A549 (cell line): ENCODE data around the gene LCN12. TPM values are rescaled to one million over a fixed set of nuclear protein-coding genes. Genes with fewer than 3 reads are reported as not detected.

ENCODE experiments used
- ATAC-seq, 2 experiments: fragments of 200-7000 bp in 1 of 2; fragments of >200 bp in 1 of 2; cut with Nextera tagmentation in 1 of 2; cut with Tn5 transposase in 1 of 2; 3 replicates each; pipeline versions ENCODE4 v1.8.0 to v1.9.1; 2018 to 2020; ENCODE audit warnings: mild to moderate bottlenecking in 1 of 2, moderate library complexity in 1 of 2
- CTCF ChIA-PET: fragments of 300-600 bp; sonication (Branson Sonifier 250); formaldehyde crosslinking; extraction: SDS; loops from one replicate; lab custom pipeline; 2021; ENCODE audit warnings: antibody characterized with exemption, inconsistent platforms; lab: Yijun Ruan, JAX
- POLR2A ChIA-PET: fragments of 350-600 bp; formaldehyde crosslinking; extraction: SDS; loops from one replicate; lab custom pipeline; 2021; ENCODE audit warnings: antibody characterized with exemption, inconsistent platforms; lab: Yijun Ruan, JAX
- DNase-seq, 2 experiments: peaks; one replicate each; pipeline versions ENCODE4 v3.0.0 to v3.0.0-alpha.2; 2011 to 2016; ENCODE audit warnings: low read depth in 1 of 2, low spot score in 1 of 2
- FAIRE-seq: peaks from 2 replicates; lab custom pipeline; 2011; peaks lifted over from hg19 to GRCh38; lab: Jason Lieb, UNC
- H3K27ac ChIP-seq, 2 experiments: fragments of >200 bp; sonication (Bioruptor Twin); formaldehyde crosslinking; 3 replicates each; pipeline ENCODE4 v1.5.1; 2016 to 2017
- H3K4me1 ChIP-seq: fragments of >200 bp; sonication (Bioruptor Twin); formaldehyde crosslinking; 3 replicates; pipeline ENCODE4 v1.6.1; 2016
- H3K4me2 ChIP-seq: fragments of >200 bp; sonication (Bioruptor Twin); formaldehyde crosslinking; 3 replicates; pipeline ENCODE4 v1.6.1; 2016
- H3K4me3 ChIP-seq: fragments of >200 bp; sonication (Bioruptor Twin); formaldehyde crosslinking; 3 replicates; pipeline ENCODE4 v1.5.1; 2016
- H3K9me3 ChIP-seq: fragments of >200 bp; sonication (Bioruptor Twin); formaldehyde crosslinking; 3 replicates; pipeline ENCODE4 v1.6.1; 2016
- CBX2 ChIP-seq: fragments of 200-600 bp; sonication (generic); IDR thresholded peaks from 2 replicates; pipeline ENCODE4 v1.6.1; 2016; ENCODE audit warnings: low read depth, mild to moderate bottlenecking, borderline replicate concordance
- CBX8 ChIP-seq: fragments of 200-600 bp; sonication (generic); IDR thresholded peaks from 2 replicates; pipeline ENCODE4 v1.6.1; 2016
- CEBPB ChIP-seq, 2 experiments: fragments of >200 bp in 1 of 2; sonication (Bioruptor Twin) in 1 of 2; formaldehyde crosslinking in 1 of 2; IDR thresholded peaks; 2 replicates each; pipeline ENCODE4 v1.6.1; 2012 to 2016
- CHD2 ChIP-seq: fragments of 150-350 bp; IDR thresholded peaks from 2 replicates; pipeline ENCODE4 v1.6.1; 2014; ENCODE audit warnings: low read length; ENCODE audit not compliant: partially characterized antibody
- ESRRA ChIP-seq: fragments of 150-350 bp; IDR thresholded peaks from 2 replicates; pipeline ENCODE4 v1.6.1; 2014; ENCODE audit warnings: mild to moderate bottlenecking, low read length, borderline replicate concordance
- FOSL2 ChIP-seq, 2 experiments: fragments of 450-650 bp in 1 of 2; fragments of >200 bp in 1 of 2; sonication (Bioruptor Twin) in 1 of 2; formaldehyde crosslinking; IDR thresholded peaks; 2 replicates each; pipeline versions ENCODE4 v1.5.0 to v1.6.1; 2016 to 2020; ENCODE audit warnings: mild to moderate bottlenecking in 1 of 2, moderate library complexity in 1 of 2
- GATA3 ChIP-seq: IDR thresholded peaks from 2 replicates; pipeline ENCODE4 v1.6.1; 2012; ENCODE audit warnings: borderline replicate concordance
- HDAC2 ChIP-seq: fragments of 200-600 bp; sonication (generic); IDR thresholded peaks from 2 replicates; pipeline ENCODE4 v1.6.1; 2016
- HOXA7 ChIP-seq: fragments of 250-450 bp; sonication (Bioruptor Pico); IDR thresholded peaks from 2 replicates; pipeline ENCODE4 v1.5.0; 2020; ENCODE audit warnings: mild to moderate bottlenecking, moderate library complexity
- JUN ChIP-seq, 2 experiments: fragments of >200 bp; sonication (Bioruptor Twin); formaldehyde crosslinking; IDR thresholded peaks; 2 replicates in 1 of 2; 3 replicates in 1 of 2; pipeline ENCODE4 v1.6.1; 2016 to 2017
- JUNB ChIP-seq: fragments of >200 bp; sonication (Bioruptor Twin); formaldehyde crosslinking; IDR thresholded peaks from 2 replicates; pipeline ENCODE4 v1.6.1; 2016
- KDM5A ChIP-seq: fragments of 200-600 bp; sonication (generic); IDR thresholded peaks from 2 replicates; pipeline ENCODE4 v1.6.1; 2016; ENCODE audit warnings: antibody characterized with exemption, mild to moderate bottlenecking
- MAZ ChIP-seq: fragments of 150-350 bp; IDR thresholded peaks from 2 replicates; pipeline ENCODE4 v1.6.1; 2014; ENCODE audit warnings: antibody characterized with exemption, low read depth, low read length, borderline replicate concordance
- NR3C1 ChIP-seq: fragments of >200 bp; sonication (Bioruptor Twin); formaldehyde crosslinking; IDR thresholded peaks from 3 replicates; pipeline ENCODE4 v1.6.1; 2017
- PHF8 ChIP-seq: fragments of 200-600 bp; sonication (generic); IDR thresholded peaks from 2 replicates; pipeline ENCODE4 v1.6.1; 2016; ENCODE audit warnings: low read depth, mild to moderate bottlenecking, antibody characterized with exemption, moderate library complexity, borderline replicate concordance
- POLR2AphosphoS2 ChIP-seq: conservative IDR thresholded peaks from 2 replicates; pipeline ENCODE4 v1.6.1; 2012; ENCODE audit warnings: low read length, improper control_type of control experiment, inconsistent platforms
- RAD21 ChIP-seq, 2 experiments: fragments of >200 bp in 1 of 2; sonication (Bioruptor Twin) in 1 of 2; formaldehyde crosslinking in 1 of 2; IDR thresholded peaks in 1 of 2; conservative IDR thresholded peaks in 1 of 2; 2 replicates in 1 of 2; 3 replicates in 1 of 2; pipeline ENCODE4 v1.6.1; 2012 to 2018; ENCODE audit warnings: inconsistent platforms in 1 of 2
- RCOR1 ChIP-seq: fragments of 150-350 bp; IDR thresholded peaks from 2 replicates; pipeline ENCODE4 v1.6.1; 2014; ENCODE audit warnings: antibody characterized with exemption, low read length, low read depth
- RFX5 ChIP-seq: fragments of 450-650 bp; IDR thresholded peaks from 2 replicates; pipeline ENCODE4 v1.7.1; 2014; ENCODE audit warnings: antibody characterized with exemption, mild to moderate bottlenecking, moderate library complexity
- RNF2 ChIP-seq: fragments of 200-600 bp; sonication (generic); IDR thresholded peaks from 2 replicates; pipeline ENCODE4 v1.6.1; 2016; ENCODE audit warnings: low read depth, mild to moderate bottlenecking, antibody characterized with exemption, moderate library complexity, borderline replicate concordance
- SMC3 ChIP-seq: fragments of >200 bp; sonication (Bioruptor Twin); formaldehyde crosslinking; IDR thresholded peaks from 3 replicates; pipeline ENCODE4 v1.6.1; 2018; ENCODE audit warnings: inconsistent platforms
- ZNF302 ChIP-seq: fragments of 250-450 bp; sonication (Bioruptor Pico); IDR thresholded peaks from 2 replicates; pipeline ENCODE4 v1.9.0; 2021; ENCODE audit warnings: inconsistent platforms, mild to moderate bottlenecking, moderate library complexity
- ZSCAN20 ChIP-seq: fragments of 250-450 bp; sonication (Bioruptor Pico); IDR thresholded peaks from 2 replicates; pipeline ENCODE4 v1.8.0; 2022; ENCODE audit warnings: mild to moderate bottlenecking, moderate library complexity
- WGBS: methylation state at CpG from one replicate; pipeline ENCODE4 v1.1.6; 2017; ENCODE audit errors: missing lambda C conversion rate; 5-methylcytosine and 5-hydroxymethylcytosine counted together
- polyA plus RNA-seq, 4 experiments: library from polyadenylated mRNA; depleted of rRNA in 3 of 4; stranded (reverse); fragments of >200 nt; fragmentation: RNase III in 1 of 4; extraction: RNeasy Plus Mini Kit Qiagen cat#74134 plus additional on column Dnase treatment in 1 of 4; gene quantifications; 2 replicates in 3 of 4; 3 replicates in 1 of 4; pipeline ENCODE4 v1.2.3, GENCODE V29; 2011 to 2017
- TF ChIP-seq, protein P1 (sequence below): fragments of >200 bp; sonication (Bioruptor Twin); formaldehyde crosslinking; IDR thresholded peaks from 2 replicates; pipeline ENCODE4 v1.6.1; 2016
- TF ChIP-seq, protein P2 (sequence below): fragments of >200 bp; sonication (Bioruptor Twin); formaldehyde crosslinking; IDR thresholded peaks from 3 replicates; pipeline ENCODE4 v1.6.1; 2016
- TF ChIP-seq, protein P3 (sequence below): fragments of 150-350 bp; IDR thresholded peaks from 2 replicates; pipeline ENCODE4 v1.6.1; 2014; ENCODE audit warnings: low read depth, mild to moderate bottlenecking, low read length
- TF ChIP-seq, protein P4 (sequence below): IDR thresholded peaks from 2 replicates; pipeline ENCODE4 v1.6.1; 2012
- TF ChIP-seq, protein P5 (sequence below): fragments of 250-450 bp; sonication (Bioruptor Pico); IDR thresholded peaks from 2 replicates; pipeline ENCODE4 v1.5.0; 2021; ENCODE audit warnings: mild to moderate bottlenecking, moderate library complexity, borderline replicate concordance

LCN12 gene
- polyA plus RNA-seq, 2 of the 4 experiments (the other 2 are of a cell fraction) = 0.74 to 3.0 TPM

DNA sequence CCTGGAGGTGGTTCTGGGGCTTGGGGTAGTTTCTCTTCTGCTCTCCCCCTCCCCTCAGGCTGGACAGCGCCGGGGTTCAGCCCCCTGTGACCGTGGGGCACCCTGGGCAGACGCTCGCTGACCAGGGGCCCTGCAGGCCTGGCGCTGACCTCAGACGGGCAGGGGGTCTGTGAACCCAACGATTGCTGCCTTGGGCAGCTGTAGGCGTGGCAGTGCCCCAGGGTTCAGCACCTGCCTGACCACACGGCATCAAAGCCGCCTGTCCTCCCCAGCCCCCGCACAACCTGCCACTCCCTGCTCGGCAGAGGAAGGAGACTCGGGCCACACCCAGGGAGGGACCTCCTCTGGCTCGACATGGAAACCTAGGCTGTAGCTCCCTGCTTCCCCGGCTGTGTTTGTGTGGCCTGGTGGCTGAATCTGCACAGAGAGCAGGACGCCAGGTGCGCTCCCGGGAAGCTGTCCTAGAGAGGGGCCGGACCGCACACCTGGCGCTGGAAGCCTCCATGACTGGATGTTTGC, 12.2 kb downstream of the LCN12 start:
- H3K4me1 ChIP-seq = peaks cover 15% of the 10 kb centered on the region; the same call in 2 of the 3 replicates
- no peaks in the 10 kb centered on the region for H3K9me3 ChIP-seq
- 64% methylated on average over 16 of the region's 22 CpGs for WGBS
- DNase-seq (no peak), FAIRE-seq (no peak), ATAC-seq (peak in 1 of 2 experiments; percentile 35; a peak in 3 of 6 replicates)
- peak overlapping the region; percentile 40 for H3K4me2 ChIP-seq
- ChIA-PET POLR2A (no interaction called here), CTCF (interaction anchor here (0.7 to 1.4 kb wide), 7 partner anchors 9 to 176 kb away, joined by 3 to 9 read pairs (median 3); partner anchors contain the start of gene PAXX)
- peak overlapping the region; percentile 9 to 75; a peak in 4 of 6 replicates for H3K27ac ChIP-seq
- TF ChIP-seq HOXA7 (CRISPR knock-in tag) (no peak), JUN (IDR thresholded peaks at IDR 0.05) (no peak), CBX8 (no peak), ESRRA (no peak), JUNB (no peak), ZSCAN20 (CRISPR knock-in tag) (no peak), HDAC2 (no peak), FOSL2 (IDR thresholded peaks at IDR 0.05) (no peak), FOSL2 (CRISPR knock-in tag; IDR thresholded peaks at IDR 0.05) (no peak), MAZ (no peak), PHF8 (no peak)
- TF ChIP-seq, protein P1, sequence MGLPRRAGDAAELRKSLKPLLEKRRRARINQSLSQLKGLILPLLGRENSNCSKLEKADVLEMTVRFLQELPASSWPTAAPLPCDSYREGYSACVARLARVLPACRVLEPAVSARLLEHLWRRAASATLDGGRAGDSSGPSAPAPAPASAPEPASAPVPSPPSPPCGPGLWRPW = no peak
- TF ChIP-seq, protein P2, sequence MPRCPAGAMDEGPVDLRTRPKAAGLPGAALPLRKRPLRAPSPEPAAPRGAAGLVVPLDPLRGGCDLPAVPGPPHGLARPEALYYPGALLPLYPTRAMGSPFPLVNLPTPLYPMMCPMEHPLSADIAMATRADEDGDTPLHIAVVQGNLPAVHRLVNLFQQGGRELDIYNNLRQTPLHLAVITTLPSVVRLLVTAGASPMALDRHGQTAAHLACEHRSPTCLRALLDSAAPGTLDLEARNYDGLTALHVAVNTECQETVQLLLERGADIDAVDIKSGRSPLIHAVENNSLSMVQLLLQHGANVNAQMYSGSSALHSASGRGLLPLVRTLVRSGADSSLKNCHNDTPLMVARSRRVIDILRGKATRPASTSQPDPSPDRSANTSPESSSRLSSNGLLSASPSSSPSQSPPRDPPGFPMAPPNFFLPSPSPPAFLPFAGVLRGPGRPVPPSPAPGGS = no peak
- TF ChIP-seq, protein P3, sequence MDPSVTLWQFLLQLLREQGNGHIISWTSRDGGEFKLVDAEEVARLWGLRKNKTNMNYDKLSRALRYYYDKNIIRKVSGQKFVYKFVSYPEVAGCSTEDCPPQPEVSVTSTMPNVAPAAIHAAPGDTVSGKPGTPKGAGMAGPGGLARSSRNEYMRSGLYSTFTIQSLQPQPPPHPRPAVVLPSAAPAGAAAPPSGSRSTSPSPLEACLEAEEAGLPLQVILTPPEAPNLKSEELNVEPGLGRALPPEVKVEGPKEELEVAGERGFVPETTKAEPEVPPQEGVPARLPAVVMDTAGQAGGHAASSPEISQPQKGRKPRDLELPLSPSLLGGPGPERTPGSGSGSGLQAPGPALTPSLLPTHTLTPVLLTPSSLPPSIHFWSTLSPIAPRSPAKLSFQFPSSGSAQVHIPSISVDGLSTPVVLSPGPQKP = no peak
- TF ChIP-seq, protein P4, sequence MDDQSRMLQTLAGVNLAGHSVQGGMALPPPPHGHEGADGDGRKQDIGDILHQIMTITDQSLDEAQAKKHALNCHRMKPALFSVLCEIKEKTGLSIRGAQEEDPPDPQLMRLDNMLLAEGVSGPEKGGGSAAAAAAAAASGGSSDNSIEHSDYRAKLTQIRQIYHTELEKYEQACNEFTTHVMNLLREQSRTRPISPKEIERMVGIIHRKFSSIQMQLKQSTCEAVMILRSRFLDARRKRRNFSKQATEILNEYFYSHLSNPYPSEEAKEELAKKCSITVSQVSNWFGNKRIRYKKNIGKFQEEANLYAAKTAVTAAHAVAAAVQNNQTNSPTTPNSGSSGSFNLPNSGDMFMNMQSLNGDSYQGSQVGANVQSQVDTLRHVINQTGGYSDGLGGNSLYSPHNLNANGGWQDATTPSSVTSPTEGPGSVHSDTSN = no peak
- no peak overlapping the region for H3K4me3 ChIP-seq

DNA sequence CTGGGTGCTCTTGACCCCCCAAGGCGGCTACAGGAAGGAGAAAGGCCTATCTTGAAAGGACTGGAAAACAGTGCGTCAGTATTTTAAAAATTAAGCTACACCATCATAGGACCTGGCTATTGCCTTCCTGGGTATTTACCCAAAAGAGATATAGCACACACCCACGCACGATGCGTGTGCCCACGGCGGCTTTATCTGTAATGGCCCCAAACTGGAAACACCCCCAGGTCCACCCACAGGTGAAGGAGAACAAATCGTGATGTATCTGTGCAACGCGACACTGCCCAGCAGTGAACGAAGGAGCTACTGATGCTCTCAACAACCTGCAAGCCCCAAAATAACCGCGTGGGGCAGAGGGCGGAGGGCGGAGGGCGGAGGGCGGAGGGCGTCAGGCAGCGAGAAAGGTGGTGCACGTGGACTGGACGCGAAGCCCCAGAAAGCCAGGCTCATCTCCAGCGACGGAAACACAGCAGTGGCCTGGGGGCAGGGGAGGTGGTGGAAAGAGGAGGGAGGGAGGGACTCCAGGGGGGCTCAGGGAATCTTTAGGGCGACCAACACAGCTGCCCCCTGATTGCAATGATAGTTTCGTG, 12.9 kb downstream of the LCN12 start:
- Histone ChIP-seq H3K27ac (peak overlapping the region in 1 of 2 experiments; percentile 75; a peak in 3 of 6 replicates), H3K4me1 (peaks cover 15% of the 10 kb centered on the region; the same call in 2 of the 3 replicates), H3K9me3 (no peaks in the 10 kb centered on the region), H3K4me2 (peak overlapping the region; percentile 40; the same call in 2 of the 3 replicates), H3K4me3 (no peak overlapping the region)
- DNase-seq (no peak), ATAC-seq (no peak), FAIRE-seq (no peak)
- WGBS = 91% methylated on average over 26 of the region's 26 CpGs
- CTCF ChIA-PET = interaction anchor here (0.6 to 1.5 kb wide), 9 partner anchors 8 to 177 kb away, joined by 3 to 9 read pairs (median 3); partner anchors contain the start of gene PAXX
- TF ChIP-seq CBX2 (no peak), POLR2AphosphoS2 (no peak), NR3C1 (no peak), ZNF302 (CRISPR knock-in tag) (no peak), CEBPB (IDR thresholded peaks at IDR 0.05) (no peak), SMC3 (no peak), RFX5 (no peak), MAZ (no peak), CHD2 (no peak), RAD21 (conservative IDR thresholded peaks at IDR 0.05 in 1 of 2, IDR thresholded peaks at IDR 0.05 in 1 of 2) (no peak), HDAC2 (no peak), KDM5A (no peak), GATA3 (no peak), RCOR1 (no peak), RNF2 (no peak)
- TF ChIP-seq, protein P5, sequence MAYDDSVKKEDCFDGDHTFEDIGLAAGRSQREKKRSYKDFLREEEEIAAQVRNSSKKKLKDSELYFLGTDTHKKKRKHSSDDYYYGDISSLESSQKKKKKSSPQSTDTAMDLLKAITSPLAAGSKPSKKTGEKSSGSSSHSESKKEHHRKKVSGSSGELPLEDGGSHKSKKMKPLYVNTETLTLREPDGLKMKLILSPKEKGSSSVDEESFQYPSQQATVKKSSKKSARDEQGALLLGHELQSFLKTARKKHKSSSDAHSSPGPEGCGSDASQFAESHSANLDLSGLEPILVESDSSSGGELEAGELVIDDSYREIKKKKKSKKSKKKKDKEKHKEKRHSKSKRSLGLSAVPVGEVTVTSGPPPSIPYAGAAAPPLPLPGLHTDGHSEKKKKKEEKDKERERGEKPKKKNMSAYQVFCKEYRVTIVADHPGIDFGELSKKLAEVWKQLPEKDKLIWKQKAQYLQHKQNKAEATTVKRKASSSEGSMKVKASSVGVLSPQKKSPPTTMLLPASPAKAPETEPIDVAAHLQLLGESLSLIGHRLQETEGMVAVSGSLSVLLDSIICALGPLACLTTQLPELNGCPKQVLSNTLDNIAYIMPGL (CRISPR knock-in tag) = no peak
- TF ChIP-seq, protein P3 = no peak
- POLR2A ChIA-PET = no interaction called here
